ENCODE measurements around the gene GNL1.
"Not testable (repeated sequence)": the region's sequence is repeated elsewhere in the genome, so short reads cannot be mapped to it uniquely, and the experiment has no call there.

GNL1 gene

GRCh38 chr6:30533460-30534294 is 22.6 kb downstream of the GNL1 start:
- DNase-seq (ENCODE audit: low read depth in 3 of 3, low spot score in 1 of 3) = no peak

- no peak for DNase-seq (ENCODE audit: low read depth in 3 of 3, low spot score in 1 of 3)
Observed at GRCh38 chr6:30530014-30530413, 26.3 kb downstream of the GNL1 start.

- DNase-seq (ENCODE audit: low read depth in 3 of 3, low spot score in 1 of 3) = peak in 1 of 3 donors; percentile 42
Observed at GRCh38 chr6:30529349-30529875, 26.9 kb downstream of the GNL1 start.

- not testable (repeated sequence) for DNase-seq (ENCODE audit: low read depth in 3 of 3, low spot score in 1 of 3)
Observed at GRCh38 chr6:30526444-30526843, 29.8 kb downstream of the GNL1 start.

GRCh38 chr6:30521952-30522351 is 34.3 kb downstream of the GNL1 start:
- not testable (repeated sequence) for DNase-seq (ENCODE audit: low read depth in 3 of 3, low spot score in 1 of 3)

GRCh38 chr6:30521082-30521481 is 35.2 kb downstream of the GNL1 start:
- not testable (repeated sequence) for DNase-seq (ENCODE audit: low read depth in 3 of 3, low spot score in 1 of 3)

GRCh38 chr6:30520522-30520921 is 35.8 kb downstream of the GNL1 start:
- no peak for DNase-seq (ENCODE audit: low read depth in 3 of 3, low spot score in 1 of 3)

- not testable (repeated sequence) for DNase-seq (ENCODE audit: low read depth in 3 of 3, low spot score in 1 of 3)
Observed at GRCh38 chr6:30518505-30519145, 37.7 kb downstream of the GNL1 start.

GRCh38 chr6:30517767-30518504 is 38.4 kb downstream of the GNL1 start:
- not testable (repeated sequence) for DNase-seq (ENCODE audit: low read depth in 3 of 3, low spot score in 1 of 3)

GRCh38 chr6:30516754-30517076 is 39.6 kb downstream of the GNL1 start:
- not testable (repeated sequence) for DNase-seq (ENCODE audit: low read depth in 3 of 3, low spot score in 1 of 3)

- peak; percentile 72 to 84 (median 78) for DNase-seq (ENCODE audit: low read depth in 3 of 3, low spot score in 1 of 3)
Observed at GRCh38 chr6:30515944-30516753, 40.1 kb downstream of the GNL1 start.

GRCh38 chr6:30515106-30515505 is 41.2 kb downstream of the GNL1 start:
- DNase-seq (ENCODE audit: low read depth in 3 of 3, low spot score in 1 of 3) = no peak

GRCh38 chr6:30513451-30513850 is 42.8 kb downstream of the GNL1 start:
- DNase-seq (ENCODE audit: low read depth in 3 of 3, low spot score in 1 of 3) = no peak

- no peak for DNase-seq (ENCODE audit: low read depth in 3 of 3, low spot score in 1 of 3)
Observed at GRCh38 chr6:30511169-30511546, 45.1 kb downstream of the GNL1 start.

- DNase-seq (ENCODE audit: low read depth in 3 of 3, low spot score in 1 of 3) = no peak
Observed at GRCh38 chr6:30510419-30511168, 45.7 kb downstream of the GNL1 start.

- no peak for DNase-seq (ENCODE audit: low read depth in 3 of 3, low spot score in 1 of 3)
Observed at GRCh38 chr6:30508890-30509736, 47.2 kb downstream of the GNL1 start.

GRCh38 chr6:30507849-30508827 is 48.2 kb downstream of the GNL1 start:
- no peak for DNase-seq (ENCODE audit: low read depth in 3 of 3, low spot score in 1 of 3)

All from stimulated activated CD4-positive, alpha-beta T cell treated with anti-CD3 and anti-CD28 coated beads, TNF-alpha, amount 100 ng/mL, for 1 hour (primary cell).